Astrocyte of the cerebellum (primary cell): ENCODE data around the gene KRTAP10-12.

ENCODE experiments used
- DNase-seq: peaks from one replicate; pipeline ENCODE4 v3.0.0-alpha.2; 2011; ENCODE audit warnings: low read depth
- H3K4me3 ChIP-seq: 2 replicates; pipeline ENCODE4 v1.5.1; 2011; ENCODE audit warnings: mild to moderate bottlenecking, low read depth, low read length, moderate library complexity
- CTCF ChIP-seq: IDR thresholded peaks from 2 replicates; pipeline ENCODE4 v1.5.1; 2012; ENCODE audit warnings: low read length, low read depth, moderate library complexity, mild to moderate bottlenecking; ENCODE audit errors: missing control alignments
- in situ Hi-C: cut with HindIII; loops from 2 replicates; pipeline ENCODE4 v1.10.0; 2017; ENCODE audit warnings: low sequenced_read_pairs

Gene KRTAP10-12

GRCh38 chr21:44692798-44693512 is 4.0 kb upstream of the KRTAP10-12 start:
- in situ Hi-C loops: loop anchor here (5.0 kb wide), 1 partner anchor 46 kb away; the partner anchor contains the start of gene KRTAP10-11
- no peak for DNase-seq
- no peak for TF ChIP-seq CTCF
- no peak overlapping the region for H3K4me3 ChIP-seq

- in situ Hi-C loops: loop anchor here (5.0 kb wide), 1 partner anchor 47 kb away; the partner anchor contains the start of gene KRTAP10-11
- no peak for DNase-seq
- no peak for TF ChIP-seq CTCF
- no peak overlapping the region for H3K4me3 ChIP-seq
Measured at GRCh38 chr21:44694776-44695175, 2.2 kb upstream of the KRTAP10-12 start.

- TF ChIP-seq CTCF: no peak
- DNase-seq: no peak
- in situ Hi-C loops: no loop called here
- no peak overlapping the region for H3K4me3 ChIP-seq
Measured at GRCh38 chr21:44695184-44695583, 1.8 kb upstream of the KRTAP10-12 start.

GRCh38 chr21:44695641-44696040 is 1.3 kb upstream of the KRTAP10-12 start:
- in situ Hi-C loops: no loop called here
- no peak for TF ChIP-seq CTCF
- H3K4me3 ChIP-seq: no peak overlapping the region
- DNase-seq: no peak

- no peak for DNase-seq
- TF ChIP-seq CTCF: no peak
- in situ Hi-C loops: no loop called here
Measured at GRCh38 chr21:44696572-44696971, 400 bp upstream of the KRTAP10-12 start.

GRCh38 chr21:44697811-44698734 is 1.1 kb downstream of the KRTAP10-12 start:
- TF ChIP-seq CTCF: no peak
- peak; percentile 23 for DNase-seq
- in situ Hi-C loops: no loop called here
- no peak overlapping the region for H3K4me3 ChIP-seq

More at GRCh38 chr21:44696572-44696971, 400 bp upstream of the KRTAP10-12 start:
- no peak overlapping the region for H3K4me3 ChIP-seq
